Stimulated activated CD8-positive, alpha-beta memory T cell treated with anti-CD3 and anti-CD28 coated beads, Interleukin-15, amount 100 ng/mL, for 24 hours (primary cell): ENCODE measurements around the gene FNDC11.
A peak's percentile ranks its signal among the peaks of the same experiment; 100 is the strongest.
"Not testable (repeated sequence)": the region's sequence is repeated elsewhere in the genome, so short reads cannot be mapped to it uniquely, and the experiment has no call there.

ENCODE experiments used
- DNase-seq: peaks from one replicate; pipeline ENCODE4 v3.0.0-alpha.2; 2020; ENCODE audit warnings: low read depth

FNDC11 gene, protein sequence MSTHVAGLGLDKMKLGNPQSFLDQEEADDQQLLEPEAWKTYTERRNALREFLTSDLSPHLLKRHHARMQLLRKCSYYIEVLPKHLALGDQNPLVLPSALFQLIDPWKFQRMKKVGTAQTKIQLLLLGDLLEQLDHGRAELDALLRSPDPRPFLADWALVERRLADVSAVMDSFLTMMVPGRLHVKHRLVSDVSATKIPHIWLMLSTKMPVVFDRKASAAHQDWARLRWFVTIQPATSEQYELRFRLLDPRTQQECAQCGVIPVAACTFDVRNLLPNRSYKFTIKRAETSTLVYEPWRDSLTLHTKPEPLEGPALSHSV

DNA sequence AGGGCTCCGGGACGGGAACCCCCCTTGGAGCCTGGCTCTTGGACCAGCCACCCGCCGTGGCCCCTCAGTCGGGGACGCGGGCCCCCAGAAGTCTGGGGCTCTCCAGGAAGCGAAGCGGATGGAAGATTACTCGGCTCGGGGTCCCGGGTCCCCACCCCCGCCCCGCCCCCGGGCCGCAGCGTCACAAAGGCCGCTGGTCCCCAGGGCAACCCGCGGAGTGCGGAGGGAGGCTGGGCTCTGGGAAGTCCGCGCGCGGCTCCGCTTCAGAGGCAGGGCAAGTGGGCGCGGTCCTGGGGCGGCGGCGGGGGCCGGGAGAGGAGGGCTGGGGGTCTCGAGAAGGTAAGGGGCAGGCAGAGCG is at the start of gene FNDC11:
Gene FNDC11, plus strand, starts transcription at position 227 of the 358 bp plus-strand sequence. CDS start 1,505 bp downstream, outside the sequence.
- DNase-seq = no peak

DNA sequence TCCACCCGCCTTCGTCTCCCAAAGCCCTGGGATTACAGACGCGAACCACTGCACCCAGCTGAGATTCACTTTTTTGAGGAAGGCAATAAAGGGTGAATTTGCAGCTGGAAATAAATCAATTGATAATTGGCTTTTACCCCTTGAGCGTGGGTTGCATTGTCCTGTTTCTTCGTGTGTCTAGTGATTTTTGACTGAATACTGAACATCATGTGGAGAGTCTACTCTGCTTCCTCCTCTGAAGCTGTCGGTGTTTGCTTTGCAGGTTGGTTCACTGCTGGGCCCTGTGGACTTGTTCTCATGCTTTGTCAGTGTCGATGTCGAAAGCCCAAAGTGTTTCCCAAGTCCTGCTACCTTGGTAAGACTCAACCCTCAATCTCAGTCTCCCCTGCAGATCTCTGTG is 49.3 kb upstream of the FNDC11 start:
- DNase-seq = no peak

DNA sequence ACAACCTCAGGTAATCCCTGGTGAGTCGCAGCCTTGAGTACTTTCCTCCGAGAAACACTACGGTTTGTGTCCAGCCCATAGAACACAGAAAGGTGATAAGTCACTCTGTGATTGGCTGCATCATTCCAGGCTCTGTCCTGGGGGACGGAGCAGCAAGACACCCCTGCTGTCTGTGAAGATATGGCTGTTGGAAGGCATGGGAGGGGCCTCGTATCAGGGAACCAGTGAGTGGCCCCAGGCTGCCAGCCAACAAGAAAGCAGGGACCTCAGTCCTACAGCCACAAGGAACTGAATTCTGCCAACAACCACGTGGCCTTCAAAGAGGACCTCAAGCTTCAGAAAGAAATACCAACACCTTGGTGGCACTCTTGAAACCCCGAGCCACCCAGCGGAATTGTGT is 48.7 kb upstream of the FNDC11 start:
- DNase-seq = no peak

DNA sequence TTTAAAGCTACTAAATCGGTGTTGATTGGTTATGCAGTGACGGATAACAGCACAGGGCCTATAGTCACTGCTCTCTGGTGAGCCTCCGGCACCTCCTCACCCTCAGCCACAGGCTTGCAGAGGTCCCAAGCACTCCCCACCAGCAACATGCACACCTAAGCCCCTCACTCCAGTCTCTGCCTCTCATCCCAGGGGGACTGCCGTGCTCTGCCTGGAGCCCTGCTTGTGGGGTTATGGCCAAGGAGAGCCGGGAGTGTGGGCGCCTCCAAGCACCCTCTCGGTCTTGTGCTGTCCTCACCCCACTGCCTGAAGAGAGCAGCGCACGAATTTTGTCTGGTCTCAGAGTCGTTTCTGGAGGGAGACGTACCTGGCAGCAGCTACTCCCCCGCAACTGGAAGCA is 48.2 kb upstream of the FNDC11 start:
- no peak for DNase-seq

DNA sequence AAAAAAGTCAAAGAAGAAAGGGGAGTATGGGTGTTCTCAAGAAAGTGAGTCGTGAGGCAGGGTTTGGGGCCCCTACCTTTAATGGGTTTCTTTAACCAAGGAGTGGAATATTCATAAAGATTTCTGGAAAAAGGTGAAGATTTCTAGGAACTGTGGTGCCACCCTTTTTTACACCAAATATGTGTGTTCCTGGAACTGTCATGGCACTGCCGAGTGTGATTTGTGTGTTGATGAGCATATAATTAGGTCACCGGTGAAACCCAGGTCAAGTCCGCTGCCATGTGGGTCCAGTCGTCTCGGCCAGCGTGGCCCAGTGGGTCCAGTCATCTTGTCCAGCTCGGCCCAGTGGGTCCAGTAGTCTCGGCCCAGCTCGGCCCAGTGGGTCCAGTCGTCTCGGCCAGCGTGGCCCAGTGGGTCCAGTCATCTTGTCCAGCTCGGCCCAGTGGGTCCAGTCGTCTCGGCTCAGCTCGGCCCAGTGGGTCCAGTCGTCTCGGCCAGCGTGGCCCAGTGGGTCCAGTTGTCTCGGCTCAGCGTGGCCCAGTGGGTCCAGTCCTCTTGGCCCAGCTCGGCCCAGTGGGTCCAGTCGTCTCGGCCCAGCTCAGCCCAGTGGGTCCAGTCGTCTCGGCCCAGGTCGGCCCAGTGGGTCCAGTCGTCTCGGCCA is 46.7 kb upstream of the FNDC11 start:
- no peak for DNase-seq

DNA sequence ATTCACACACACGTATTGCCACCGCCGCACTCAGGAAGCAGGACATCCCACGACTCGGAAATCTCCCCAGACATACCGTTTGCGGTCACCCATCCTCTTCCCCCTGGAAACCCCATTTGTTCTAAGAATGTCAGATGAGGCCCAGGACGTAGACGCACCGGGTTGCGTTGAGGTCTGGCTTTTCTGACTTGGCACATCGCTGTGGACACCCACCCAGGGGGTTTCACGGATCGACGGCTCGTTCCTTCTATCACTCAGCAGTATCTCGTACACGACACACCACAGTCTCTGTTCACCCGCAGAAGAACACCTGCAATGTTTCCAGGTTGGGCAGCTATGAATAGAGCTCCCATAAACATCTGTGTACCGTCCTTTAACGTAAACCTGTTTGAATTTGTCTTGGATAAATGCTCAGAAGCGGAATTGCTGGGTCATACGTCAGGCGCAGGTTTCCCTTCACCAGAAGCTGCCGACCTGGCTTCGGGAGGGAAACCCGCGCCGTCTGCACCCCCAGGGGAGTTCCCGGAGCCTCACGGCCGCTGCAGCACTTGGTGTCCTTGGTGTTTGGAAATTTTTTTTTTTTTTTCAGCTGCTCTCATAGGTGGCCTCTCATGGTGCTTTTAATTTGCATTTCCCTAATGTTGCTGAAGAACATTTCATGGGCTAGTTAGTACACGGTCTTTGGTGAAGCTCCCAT is 45.7 kb upstream of the FNDC11 start:
- DNase-seq = no peak

DNA sequence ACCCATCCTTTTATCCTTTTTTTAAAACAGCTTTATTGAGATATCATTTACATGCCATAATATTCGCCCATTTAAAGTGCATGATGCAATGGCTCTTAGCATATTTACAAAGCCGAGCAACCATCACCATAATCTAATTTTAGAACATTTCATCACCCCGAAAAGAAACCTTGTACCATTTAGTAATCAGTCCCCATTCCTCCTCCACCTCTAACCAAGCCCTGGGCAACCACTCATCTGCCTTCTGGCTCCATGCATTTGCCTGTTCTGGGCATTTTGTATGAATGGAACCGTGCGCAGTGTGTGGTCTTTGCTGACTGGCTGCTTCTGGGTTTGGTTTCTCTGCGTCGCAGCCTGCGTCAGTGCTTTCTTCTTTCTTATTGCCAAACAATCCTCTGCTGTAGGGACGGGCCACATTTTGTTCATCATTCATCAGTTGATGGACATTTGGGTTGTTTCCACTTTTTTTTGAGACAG is 44.8 kb upstream of the FNDC11 start:
- no peak for DNase-seq

DNA sequence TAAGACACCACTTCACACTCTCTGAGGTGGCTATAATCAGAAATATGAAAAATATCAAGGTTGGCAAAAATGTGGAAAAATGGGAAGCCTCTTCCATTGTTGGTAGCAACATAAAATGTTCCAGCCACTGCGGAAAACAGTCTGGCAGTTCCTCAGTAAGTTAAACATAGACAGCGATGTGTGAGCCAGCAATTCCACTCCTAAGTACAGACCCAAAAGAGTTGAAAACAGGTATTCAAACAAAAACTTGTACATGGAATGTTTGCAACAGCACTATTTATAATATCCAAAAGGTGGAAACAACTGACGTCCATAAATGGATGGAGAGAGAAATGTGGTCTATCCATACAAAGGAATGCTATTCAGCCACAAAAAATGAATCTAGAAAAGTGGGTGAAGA is 40.8 kb upstream of the FNDC11 start:
- DNase-seq = no peak

DNA sequence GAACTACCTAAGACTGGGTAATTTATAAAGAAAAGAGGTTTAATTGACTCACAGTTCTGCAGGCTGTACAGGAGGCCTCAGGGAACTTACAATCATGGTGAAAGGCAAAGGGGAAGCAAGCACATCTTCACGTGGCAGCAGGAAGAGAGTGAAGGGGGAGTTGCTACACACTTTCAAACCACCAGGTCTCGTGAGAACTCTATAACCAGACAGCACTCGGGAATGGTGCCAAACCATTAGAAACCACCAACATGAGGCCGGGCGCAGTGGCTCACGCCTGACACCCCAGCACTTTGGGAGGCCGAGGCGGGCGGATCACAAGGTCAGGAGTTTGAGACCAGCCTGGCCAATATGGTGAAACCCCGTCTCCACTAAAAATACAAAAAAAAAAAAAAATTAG is 39.4 kb upstream of the FNDC11 start:
- not testable (repeated sequence) for DNase-seq

DNA sequence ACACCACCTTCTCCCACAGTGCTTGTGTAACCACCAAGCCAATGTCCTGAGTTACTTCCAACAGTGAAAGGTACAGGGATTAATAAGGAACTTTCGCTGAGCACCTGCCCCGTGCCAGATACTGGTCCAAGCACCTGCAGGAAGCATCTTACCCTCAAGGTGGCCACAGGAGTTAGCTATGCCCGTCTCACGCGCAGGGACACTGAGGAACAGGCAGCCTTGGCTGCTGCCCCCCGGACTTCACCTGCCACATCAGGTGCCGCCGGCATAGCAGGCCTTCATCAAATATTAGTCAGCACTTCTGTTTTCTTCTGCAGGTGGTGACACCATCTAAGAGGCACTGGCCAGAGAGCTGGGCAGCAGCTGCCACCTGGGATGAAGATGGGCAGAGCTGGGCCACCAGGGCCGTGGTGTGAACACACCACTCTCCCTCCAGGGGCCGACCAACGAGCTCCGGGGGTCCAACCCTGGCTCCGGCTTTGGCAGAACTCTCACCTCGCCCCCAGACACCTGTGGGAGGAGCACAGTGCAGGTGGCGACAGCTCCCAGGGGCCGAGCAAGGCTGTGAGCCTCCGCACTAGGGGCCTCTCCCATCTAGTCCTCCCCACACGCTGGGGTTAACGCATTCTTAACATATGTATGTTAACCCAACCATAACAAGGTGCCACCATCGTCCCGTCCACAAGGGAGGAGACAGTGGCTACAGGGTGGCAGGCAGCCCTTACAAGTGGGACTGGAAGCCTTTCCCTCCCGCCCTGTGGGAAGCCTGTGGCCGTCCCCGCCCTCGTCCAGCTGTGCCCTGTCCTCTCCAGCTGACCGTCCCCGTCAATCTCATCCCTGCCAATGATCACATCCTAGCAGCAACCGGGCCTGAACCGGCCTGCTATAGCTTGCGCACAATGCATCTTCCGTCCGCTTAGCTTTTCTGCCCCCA is 36.3 kb upstream of the FNDC11 start:
- no peak for DNase-seq

DNA sequence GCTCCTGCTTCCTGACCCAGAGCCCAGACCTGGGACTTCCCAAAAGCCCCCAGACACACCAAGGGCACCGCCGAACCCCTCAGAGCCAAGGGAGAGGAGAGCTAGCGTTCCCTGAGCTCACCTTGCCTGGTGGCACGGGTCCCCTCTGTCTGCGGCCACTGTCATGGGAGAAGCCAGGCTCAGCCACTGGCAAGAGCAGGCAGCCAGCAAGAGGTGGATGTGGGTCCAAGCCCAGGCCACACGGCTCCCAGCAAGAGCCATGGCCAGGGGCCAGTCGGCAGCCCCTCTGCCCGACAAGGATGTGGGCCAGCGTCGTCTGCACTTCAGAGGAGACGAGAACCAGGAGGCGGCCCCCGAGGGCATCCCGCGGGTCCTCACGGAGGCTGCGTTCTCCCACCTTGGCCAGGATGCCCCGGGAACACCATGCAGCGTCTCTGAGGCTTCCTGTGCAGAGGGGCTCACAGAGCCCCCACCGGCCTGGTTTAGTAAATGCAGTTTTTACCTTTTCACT is 35.6 kb upstream of the FNDC11 start:
- DNase-seq = no peak

DNA sequence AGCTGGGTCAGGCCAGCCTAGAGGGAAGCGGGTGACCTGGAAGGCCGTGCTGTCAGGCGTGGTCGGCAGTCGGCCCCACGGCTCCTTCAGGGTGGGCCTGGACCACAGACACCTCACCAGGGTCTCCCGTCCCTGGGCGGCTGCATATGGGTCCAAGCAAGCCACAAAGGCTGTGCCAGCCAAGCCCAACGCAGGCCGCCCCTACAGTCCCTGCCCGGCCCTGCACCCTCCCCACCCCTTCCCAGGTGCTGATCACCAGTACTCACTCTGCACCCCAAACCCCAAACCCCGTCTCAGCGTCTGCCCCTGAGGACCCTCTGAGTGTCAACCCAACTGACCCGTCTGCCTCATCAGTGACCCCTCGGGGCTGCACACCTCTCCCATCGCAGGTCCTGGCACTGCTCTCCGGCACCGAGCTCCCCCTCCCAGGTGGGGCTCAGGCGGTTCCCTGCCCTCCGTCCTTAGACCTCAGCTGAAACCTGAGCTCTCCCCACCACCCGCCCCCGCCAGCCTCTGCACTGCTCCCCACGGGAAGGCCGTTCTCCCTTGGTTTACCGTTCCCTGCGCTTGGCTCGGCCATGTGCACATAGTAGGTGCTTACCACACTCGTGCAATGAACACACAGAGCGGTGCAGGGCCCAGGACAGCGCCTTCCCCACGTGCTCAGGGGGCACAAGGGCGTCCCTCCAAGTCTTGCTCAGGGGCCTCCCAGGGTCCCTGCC is 34.9 kb upstream of the FNDC11 start:
- DNase-seq = no peak

DNA sequence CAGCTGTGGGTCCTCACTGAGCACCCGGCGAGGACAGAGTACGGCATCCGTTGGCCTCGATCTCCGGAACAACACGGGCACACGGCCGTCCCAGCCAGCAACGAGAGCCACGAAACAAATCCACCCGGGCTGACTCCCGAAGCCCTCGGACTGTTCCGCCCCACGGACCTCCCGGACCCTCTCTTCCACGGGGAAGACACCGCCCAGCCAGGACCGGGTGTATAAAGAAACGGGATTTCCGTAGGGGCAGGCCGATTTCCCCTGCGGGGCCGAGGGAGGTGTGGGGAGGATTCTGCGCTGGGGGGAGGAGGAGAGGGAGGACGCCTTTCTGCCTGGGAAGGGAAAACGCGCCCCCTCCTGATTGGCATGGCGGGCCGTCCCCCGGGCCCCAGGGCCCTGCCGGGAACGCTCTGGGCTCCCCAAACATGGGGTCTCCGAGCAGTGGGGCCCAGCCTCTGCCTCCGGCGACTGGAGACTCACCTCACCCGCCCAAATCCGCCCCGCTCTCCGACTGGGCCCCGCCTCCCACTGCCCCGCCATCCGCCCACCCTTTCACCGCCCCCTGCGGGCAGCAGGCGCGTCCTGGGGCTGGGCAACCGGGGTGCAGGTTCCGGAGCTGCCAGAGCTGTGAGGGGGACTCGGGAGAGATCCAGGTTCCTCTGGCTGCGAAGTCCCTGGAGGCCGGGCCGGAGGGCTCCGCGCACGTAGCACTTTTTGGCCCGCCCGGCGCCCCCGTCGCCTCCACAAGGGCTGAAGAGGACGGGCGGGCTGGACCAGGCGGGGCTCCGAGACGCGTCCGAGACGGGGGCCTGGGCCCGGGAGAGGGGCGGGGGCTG is 34.1 kb upstream of the FNDC11 start:
- DNase-seq = no peak

DNA sequence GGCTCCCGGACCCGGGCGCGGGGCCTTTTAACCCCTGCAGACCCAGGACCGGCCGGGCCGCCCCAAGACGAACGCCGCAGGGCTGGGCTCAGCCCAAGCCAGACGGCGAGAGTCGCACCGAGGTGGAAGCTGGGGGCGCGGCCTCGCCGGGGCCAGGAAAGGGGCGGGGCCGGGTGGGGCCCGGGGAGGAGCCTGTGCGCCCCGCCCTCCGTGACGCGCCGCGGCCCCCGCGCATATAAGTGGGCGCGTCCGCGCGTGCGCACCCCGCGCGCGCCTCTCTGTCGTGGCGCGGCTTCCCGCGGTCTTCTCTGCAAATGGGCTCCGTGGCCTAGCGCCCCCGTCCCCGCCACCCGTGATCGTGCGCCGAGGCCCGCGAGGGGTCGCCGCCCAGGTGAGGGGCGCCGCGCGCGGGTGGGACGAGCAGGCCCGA is 33.4 kb upstream of the FNDC11 start, which contains the start of gene PPDPF:
Gene PPDPF, plus strand, starts transcription at position 262 of the 430 bp plus-strand sequence. CDS start 544 bp downstream, outside the sequence.
- DNase-seq = peak; percentile 87

DNA sequence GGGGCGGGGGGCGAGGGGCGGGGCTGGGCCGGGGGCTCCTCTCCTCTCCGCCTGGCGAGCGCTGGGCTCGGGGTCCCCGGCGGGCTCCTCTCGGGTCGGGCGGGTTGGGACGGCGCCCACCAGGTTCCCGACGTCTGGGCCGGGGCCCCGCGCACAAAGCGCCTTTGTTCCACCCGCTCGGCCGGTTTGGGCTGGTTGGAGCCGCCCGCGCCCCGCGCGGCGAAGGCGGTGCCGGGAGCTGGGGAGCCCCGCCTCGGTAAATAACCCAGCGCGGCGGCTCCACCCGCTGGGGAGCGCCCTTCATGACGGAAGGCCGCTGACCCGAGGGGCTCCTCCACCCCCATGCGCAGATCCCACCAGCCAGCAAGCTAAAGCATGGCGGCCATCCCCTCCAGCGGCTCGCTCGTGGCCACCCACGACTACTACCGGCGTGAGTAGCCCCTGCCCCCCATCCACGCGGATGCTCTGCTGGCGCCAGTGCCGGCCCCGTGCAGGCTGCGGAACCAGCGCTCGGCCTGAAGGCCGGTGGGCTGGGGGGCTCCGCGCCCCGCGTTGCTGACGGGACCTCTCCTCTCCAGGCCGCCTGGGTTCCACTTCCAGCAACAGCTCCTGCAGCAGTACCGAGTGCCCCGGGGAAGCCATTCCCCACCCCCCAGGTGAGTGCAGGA is 32.9 kb upstream of the FNDC11 start:
- peak; percentile 63 for DNase-seq

DNA sequence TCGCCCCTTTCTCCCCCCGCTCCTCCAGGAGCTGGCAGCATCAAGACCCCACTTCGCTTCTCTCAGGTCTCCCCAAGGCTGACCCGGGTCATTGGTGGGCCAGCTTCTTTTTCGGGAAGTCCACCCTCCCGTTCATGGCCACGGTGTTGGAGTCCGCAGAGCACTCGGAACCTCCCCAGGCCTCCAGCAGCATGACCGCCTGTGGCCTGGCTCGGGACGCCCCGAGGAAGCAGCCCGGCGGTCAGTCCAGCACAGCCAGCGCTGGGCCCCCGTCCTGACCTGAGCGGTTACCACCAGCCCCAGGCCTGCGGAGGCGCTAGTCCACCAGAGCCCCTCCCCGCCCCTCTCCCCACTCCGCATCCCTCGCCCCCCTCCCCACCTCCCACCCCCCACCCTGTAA is 32.4 kb upstream of the FNDC11 start:
- no peak for DNase-seq

DNA sequence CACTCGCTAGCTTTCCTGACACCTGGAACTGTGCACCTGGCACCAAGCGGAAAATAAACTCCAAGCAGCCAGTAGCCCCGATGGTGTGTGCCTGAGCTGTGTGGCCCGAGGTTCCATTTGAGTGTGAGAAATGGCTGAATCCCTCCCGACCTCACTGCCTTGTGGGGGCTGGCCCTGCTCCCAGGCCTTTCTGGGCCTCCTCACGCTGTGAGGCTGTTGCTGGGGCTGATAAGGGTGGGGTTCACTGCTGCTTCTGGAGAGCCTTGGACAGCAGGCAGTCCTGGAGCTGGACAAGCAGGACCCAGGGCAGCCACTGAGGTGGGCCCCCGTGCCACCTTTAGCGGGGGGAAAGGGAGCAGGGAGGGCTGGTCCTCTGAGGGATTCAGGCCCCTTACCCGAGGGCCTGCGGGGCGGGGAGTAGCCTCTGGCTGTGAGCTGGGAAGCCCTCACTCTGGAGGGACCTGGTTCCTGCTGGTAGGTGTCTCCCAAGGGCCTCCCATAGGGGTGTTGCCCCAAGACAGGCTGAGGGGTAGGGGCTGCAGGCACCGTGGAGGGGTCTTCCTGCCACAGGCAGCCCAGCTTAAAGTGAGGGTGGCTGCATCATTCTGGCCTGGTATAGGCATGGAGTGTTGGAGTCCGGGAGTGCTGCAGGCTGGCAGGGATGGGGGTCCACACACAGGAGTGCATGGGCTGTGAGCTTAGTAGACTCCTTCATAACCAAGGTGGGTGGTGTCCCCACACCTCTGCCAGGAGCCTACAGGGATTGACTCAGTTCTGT is 31.7 kb upstream of the FNDC11 start:
- no peak for DNase-seq

DNA sequence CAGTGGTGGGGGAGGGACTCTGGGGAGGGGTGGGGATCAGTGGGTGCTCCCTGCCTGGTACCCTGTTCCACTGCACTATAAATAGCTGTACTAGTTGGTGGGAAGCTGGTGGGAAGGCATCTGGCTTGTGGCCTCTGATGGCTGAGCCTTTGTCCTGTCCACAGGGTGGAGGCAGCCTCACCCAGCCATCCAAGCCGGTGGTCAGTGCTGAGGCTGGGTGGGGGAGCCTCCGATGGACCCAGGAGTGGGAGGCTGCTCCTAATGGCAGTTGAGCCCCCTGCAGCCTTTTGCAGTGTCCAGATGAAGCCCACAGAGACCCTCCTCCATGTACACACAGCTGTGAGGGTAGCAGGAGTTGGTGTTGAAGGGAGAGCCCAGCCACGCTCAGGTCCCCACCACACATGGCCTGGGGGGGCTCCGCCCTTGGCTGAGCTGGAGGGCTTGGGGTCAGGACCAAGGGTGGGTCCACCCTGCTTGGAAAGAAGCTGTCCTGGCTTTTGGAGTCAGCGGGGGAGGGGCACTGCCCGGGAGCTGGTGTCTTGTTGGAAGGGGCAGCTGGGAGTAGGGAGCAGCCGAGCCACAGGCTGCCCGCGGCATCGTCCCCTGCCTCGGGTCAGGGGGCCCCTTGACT is 30.9 kb upstream of the FNDC11 start:
- no peak for DNase-seq
